Kidney tubule cell (primary cell): ENCODE results near the gene MSI1.
A peak's percentile ranks its signal among the peaks of the same experiment; 100 is the strongest.

Source experiments
- DNase-seq: peaks from one replicate; pipeline ENCODE4 v3.0.0-alpha.2; 2018; ENCODE audit warnings: low spot score

Gene MSI1

GRCh38 chr12:120321382-120322202, 47.4 kb downstream of the MSI1 start:
- DNase-seq, result peak; percentile 78

GRCh38 chr12:120317224-120318105, 51.5 kb downstream of the MSI1 start:
- DNase-seq, result peak; percentile 100

- DNase-seq, result peak; percentile 20
Observed at GRCh38 chr12:120316798-120317223, 52.2 kb downstream of the MSI1 start.

- no peak for DNase-seq
Observed at GRCh38 chr12:120314220-120314619, 54.7 kb downstream of the MSI1 start.

GRCh38 chr12:120301962-120302815, 66.8 kb downstream of the MSI1 start, which contains the start of gene SIRT4:
Gene SIRT4, plus strand, starts transcription at chr12:120302321. Its CDS starts 1,241 bp downstream, at chr12:120303562.
- peak; percentile 92 for DNase-seq

GRCh38 chr12:120292661-120293531, 76.1 kb downstream of the MSI1 start, which contains the start of gene RNU4-1:
Gene RNU4-1, minus strand, starts transcription at chr12:120293237.
- DNase-seq, result peak; percentile 99

GRCh38 chr12:120292411-120292660, 76.6 kb downstream of the MSI1 start:
- no peak for DNase-seq
